Fibroblast of peridontal ligament (primary cell): ENCODE data around the gene DRC7.

ENCODE experiments used
- DNase-seq: peaks from one replicate; pipeline ENCODE4 v3.0.0-alpha.2; 2010; ENCODE audit errors: extremely low read depth

DRC7 gene

GRCh38 chr16:57676553-57677085 is 18.0 kb upstream of the DRC7 start:
- DNase-seq = no peak

GRCh38 chr16:57677622-57678369 is 16.8 kb upstream of the DRC7 start:
- no peak for DNase-seq

GRCh38 chr16:57679016-57679415 is 15.6 kb upstream of the DRC7 start:
- DNase-seq = no peak

DNA sequence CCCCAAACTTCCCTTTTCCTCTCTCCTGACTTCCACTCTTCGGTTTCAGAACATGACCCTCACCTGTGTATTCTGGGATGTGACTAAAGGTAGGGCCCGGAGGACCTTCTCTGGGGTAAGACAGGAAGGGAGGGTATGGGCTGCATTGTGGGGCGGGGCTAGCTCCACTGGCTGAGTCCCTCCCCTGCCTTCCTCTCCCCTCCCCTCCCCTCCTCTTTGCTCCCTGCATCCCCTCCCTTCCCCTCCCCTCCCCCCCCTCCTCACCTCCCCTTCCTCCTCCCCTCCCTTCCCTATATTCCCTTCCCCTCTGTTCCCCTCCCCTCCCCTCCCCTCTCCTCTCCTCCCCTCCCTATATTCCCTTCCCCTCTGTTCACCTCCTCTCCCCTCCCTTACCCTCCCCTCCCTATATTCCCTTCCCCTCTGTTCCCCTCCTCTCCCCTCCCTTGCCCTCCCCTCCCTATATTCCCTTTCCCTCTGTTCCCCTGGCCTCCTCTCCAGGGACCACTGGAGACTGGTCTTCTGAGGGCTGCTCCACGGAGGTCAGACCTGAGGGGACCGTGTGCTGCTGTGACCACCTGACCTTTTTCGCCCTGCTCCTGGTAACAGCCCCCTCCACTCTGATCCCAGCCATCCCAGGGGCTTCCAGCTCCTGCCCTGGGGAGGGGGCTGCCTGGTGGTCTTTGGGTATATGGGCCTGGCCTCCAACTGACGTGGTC is 14.7 kb upstream of the DRC7 start:
- DNase-seq = no peak

DNA sequence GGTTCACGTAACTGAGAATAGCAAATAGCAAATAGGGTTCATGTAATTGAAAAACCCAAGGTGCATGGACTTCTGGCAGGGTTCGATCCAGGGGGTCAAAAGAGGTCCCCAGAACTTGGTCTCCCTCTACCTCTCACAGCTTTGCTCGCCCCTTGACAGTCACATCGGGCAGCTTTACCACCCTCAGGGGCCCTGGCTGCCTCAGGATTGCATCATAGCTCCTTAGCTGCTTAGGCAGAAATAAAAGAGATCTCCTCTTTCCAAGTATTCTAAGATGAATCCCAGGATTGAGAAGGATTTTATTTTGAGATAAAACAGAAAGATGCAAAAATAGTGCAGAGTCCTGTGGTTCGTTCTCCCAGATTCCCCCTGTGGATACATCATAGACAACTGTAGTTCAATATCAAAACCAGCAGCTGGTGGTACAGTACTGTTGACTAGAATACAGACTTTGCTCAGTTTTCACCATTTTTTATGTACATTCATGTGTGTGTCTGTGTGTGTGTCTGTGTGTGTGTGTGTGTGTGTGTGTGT is 13.7 kb upstream of the DRC7 start:
- no peak for DNase-seq

DNA sequence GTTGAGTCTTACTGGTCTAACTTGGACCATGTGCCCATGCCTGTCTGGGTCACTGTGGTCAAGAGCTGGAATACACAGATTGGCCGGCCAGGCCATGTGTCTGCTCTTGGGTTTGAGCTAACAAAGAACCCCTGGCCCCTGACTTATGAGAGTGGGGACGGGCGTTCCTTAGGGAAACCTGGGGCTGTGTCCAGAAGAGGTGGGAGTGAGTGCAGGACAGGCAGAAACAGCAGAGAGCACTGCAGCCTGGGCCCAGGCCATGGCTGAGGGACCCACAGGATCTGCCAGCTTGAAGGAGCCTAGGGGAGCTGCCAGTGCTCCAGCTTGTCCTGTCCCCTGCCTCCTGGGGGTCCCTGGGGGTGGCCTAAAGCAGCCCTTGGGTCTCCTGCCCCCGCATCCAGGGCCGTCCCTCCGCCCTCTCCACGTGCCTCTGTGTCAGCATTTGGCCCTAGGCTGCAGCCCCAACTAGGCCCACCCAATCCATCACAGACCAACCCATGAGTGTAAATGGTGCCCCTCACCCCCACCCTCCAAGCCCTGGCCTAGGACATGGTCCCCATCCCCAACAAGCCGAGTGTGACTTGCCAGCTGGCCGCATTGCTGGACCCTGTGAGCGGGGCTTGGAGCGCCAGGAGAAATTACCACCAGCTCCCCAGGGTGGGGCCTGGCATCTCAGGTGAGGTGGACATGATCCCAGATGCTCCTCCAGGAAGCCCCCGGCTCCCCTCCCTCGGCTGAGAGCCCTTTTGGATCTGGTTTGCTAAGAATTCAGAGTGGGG is 12.5 kb upstream of the DRC7 start:
- DNase-seq = no peak

GRCh38 chr16:57682809-57683635 is 11.6 kb upstream of the DRC7 start:
- DNase-seq = no peak

DNA sequence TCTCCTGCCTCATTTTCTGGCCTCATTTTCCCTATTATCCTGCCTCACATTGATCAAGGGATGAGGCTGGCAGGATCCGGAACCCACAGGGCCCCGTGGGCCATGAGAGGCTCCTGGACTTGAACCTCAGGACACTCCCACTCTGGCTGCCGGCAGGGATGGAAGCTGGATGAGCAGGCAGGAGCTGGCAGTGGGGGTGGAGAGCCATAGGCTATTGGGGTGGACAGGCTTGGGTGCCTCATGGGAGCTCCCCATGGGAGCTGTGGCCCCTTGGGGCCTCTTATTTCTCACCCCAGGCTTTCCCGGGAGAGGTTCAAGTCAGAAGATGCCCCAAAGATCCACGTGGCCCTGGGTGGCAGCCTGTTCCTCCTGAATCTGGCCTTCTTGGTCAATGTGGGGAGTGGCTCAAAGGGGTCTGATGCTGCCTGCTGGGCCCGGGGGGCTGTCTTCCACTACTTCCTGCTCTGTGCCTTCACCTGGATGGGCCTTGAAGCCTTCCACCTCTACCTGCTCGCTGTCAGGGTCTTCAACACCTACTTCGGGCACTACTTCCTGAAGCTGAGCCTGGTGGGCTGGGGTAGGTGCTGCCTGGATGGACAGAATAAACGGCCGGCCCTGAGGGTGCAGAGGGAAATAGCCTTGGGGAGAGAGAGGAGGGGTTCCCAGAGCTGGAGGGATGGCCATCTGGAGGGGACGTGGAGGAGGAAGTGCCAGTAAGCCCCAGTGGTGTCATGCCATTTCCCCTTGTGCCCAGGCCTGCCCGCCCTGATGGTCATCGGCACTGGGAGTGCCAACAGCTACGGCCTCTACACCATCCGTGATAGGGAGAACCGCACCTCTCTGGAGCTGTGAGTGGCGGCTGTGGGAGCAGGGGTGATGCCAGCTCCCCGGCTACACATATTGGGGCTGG is 10.7 kb upstream of the DRC7 start:
- no peak for DNase-seq

DNA sequence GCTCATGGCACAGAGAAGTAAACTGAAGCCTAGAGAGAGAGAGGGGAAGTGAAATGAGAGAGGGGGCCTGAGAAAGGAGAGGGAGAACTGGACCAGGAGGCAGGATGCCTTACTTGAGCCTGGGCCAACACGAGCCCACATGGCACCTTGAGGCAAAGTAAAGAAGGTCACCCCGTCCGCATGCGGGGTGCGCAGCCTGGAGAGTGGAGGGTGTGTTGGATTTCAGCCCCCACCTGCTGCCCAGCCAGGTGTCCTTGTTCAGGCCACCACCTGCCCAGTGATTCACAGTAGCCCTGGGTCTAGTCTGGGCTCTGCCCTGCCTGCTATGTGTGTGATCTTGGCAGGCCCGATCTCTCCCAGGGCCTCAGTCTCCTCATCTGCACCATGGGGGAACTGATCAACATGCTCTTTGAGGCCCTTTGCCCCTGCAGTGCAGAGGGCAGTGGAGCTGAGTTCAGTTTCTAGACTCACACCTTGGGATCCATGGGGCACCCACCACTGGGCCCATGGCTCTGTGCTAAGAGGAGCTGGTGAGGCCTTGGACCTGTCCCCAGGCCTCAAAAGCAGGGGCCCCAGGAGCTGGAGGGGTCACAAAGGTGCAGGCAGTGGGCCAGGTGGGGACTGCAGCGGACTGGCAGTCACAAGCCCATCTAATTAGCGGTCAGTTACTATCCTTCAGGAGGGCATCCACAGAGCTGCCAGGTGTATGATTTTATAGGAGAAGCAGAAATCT is 9.8 kb upstream of the DRC7 start:
- no peak for DNase-seq

DNA sequence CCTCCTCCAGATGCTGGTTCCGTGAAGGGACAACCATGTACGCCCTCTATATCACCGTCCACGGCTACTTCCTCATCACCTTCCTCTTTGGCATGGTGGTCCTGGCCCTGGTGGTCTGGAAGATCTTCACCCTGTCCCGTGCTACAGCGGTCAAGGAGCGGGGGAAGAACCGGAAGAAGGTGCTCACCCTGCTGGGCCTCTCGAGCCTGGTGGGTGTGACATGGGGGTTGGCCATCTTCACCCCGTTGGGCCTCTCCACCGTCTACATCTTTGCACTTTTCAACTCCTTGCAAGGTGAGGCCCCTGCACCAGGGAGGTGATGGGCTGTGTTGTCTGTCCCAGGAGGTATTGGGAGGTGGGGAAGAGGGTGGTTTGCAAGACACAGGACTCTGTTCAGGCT is 9.0 kb upstream of the DRC7 start:
- DNase-seq = no peak

- no peak for DNase-seq
Observed at GRCh38 chr16:57686577-57686976, 8.0 kb upstream of the DRC7 start.

- no peak for DNase-seq
Observed at GRCh38 chr16:57687363-57687929, 7.2 kb upstream of the DRC7 start.

DNA sequence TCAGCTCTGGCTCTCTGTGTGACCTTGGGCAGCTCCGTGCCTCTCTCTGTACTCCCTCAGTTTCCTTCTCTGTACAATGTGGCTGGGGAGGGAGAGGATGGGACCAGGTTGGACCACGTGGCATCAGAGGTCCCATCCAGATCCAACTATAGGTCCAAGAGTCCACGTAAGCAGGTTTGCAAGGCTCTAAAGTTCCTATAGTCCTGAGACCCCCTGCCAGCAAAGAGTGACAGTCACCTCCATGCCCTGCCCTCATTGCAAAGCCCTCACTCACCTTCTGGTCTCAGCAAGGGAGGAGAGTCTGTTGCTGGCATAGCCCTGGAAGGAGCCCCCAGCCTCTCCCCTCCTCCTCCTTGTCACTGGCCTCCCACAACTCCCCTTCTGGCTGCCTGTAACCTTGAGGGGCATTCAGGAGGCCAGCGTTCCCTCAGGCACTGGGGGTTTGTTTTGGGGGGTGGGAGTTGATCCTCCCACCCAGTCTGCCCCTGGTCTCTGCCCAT is 6.1 kb upstream of the DRC7 start:
- no peak for DNase-seq

DNA sequence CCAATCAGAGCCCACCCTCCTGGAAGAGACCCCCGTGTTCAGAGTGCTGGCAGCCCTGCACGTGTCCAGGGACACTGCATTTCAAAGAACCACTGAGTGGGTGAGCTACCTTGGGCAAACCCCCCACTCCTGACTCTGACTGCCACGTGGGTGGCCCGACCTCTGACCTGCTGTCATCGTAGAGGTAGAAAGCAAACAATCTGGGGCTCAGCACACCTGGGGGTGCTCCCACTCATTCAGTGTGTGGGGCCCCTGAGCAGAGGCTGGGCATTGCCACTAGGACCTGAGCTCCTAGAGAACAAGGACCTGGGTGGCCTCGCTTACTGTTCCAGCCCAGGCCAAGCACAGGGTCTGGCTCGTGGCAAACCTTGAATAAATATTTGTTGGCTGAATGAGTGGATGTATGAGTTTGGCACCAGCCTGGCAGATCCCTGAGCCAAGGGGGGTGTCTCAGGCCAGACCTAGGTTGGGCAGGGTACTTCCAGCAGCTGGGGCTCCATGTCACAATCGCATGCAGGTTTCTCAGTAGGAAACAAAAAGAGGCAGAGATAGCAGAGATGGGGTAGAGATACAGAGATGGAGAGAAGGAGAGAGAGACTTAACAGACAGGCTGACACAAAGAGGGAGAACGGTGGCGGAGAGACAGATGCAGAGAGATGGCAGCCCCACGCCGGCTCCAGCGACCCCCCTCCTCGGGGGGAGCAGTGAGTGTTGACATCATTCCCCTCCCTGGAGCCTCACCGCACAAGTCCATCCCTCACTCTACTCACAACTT is 5.4 kb upstream of the DRC7 start:
- DNase-seq = no peak

DNA sequence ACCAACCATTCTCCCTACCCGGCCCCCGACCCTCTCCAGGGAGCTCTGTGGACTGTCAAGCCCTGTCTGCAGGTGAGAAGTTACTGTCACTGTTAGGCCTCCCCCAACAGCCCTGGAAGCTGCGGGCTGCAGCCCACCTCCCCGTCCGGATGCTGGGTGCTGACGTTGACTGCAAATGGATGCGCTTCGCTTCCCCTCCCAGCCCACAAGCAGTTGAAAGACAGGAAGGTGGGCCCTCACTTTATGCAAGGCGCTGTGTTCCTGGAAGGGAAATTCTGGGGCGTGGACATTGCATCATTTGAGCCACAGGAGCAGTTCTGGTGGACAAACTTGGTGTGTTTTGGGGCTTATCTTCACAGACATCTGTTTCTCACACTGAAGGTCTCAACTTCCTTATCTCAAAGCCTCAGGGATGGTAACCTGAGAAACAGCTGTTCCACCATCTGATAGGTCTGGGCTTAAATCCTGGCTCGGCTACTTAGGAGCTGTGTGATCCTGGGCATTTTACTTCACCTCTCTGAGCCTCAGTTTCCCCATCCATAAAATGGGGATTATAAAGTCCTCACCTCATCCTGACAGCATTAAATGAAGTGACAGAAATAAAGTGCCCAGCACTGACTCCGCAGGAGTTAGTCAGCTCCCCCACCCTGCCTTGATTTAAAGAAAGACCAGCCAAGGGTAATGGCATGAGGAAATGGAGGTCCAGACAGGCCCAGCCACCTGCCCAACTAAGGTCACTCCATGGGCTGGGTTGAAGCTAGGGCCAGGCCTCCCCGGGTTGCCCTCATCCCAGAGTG is 4.6 kb upstream of the DRC7 start:
- no peak for DNase-seq

GRCh38 chr16:57690782-57691471 is 3.7 kb upstream of the DRC7 start:
- peak; percentile 11 for DNase-seq

GRCh38 chr16:57692636-57693035 is 2.0 kb upstream of the DRC7 start:
- DNase-seq = no peak
